Measurements from ENCODE around the gene AK4. TPM values are rescaled to one million over a fixed set of nuclear protein-coding genes. Genes with fewer than 3 reads are reported as not detected.

AK4 gene
- total and polyA plus RNA-seq, 2 of the 8 experiments (the other 6 are each of a cell fraction or from before 2014, with no cell fraction given): 64.5 to 175 TPM

DNA sequence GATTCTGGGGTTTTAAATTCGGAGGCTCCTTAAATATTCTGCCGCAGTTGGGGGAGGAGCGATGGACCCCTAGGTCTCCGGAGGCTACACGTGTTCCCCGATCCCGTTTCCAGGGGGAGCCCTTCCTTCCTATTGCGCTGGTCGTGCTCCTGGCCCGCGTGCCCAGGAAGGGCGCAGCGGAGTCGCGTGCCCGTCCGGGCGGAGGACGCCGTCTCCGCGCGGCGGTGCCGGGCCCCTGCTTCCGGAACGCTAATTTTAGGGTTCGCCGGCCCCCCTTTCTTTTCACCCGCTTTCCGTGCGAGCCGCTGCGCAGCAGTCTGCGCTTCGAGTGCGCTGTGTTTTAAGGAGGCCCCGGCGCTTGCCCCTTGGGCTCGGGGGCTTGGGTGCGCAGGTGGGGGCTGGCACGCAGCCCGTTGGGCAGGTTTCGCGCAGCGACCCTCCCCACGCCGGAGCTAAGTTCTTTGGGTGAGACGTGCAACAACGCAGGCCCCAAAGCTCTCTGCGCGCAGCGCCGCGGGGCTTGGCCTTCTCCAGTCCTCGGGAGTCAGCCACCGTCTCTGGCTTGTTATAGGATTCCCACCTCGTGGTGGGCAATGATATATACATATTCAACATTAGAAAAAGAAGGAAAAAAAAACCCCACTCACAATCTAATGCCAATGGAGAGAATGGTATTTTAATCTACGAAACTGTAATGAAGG lies 117.8 kb downstream of the AK4 start (continued):
- TF ChIP-seq, protein P1, sequence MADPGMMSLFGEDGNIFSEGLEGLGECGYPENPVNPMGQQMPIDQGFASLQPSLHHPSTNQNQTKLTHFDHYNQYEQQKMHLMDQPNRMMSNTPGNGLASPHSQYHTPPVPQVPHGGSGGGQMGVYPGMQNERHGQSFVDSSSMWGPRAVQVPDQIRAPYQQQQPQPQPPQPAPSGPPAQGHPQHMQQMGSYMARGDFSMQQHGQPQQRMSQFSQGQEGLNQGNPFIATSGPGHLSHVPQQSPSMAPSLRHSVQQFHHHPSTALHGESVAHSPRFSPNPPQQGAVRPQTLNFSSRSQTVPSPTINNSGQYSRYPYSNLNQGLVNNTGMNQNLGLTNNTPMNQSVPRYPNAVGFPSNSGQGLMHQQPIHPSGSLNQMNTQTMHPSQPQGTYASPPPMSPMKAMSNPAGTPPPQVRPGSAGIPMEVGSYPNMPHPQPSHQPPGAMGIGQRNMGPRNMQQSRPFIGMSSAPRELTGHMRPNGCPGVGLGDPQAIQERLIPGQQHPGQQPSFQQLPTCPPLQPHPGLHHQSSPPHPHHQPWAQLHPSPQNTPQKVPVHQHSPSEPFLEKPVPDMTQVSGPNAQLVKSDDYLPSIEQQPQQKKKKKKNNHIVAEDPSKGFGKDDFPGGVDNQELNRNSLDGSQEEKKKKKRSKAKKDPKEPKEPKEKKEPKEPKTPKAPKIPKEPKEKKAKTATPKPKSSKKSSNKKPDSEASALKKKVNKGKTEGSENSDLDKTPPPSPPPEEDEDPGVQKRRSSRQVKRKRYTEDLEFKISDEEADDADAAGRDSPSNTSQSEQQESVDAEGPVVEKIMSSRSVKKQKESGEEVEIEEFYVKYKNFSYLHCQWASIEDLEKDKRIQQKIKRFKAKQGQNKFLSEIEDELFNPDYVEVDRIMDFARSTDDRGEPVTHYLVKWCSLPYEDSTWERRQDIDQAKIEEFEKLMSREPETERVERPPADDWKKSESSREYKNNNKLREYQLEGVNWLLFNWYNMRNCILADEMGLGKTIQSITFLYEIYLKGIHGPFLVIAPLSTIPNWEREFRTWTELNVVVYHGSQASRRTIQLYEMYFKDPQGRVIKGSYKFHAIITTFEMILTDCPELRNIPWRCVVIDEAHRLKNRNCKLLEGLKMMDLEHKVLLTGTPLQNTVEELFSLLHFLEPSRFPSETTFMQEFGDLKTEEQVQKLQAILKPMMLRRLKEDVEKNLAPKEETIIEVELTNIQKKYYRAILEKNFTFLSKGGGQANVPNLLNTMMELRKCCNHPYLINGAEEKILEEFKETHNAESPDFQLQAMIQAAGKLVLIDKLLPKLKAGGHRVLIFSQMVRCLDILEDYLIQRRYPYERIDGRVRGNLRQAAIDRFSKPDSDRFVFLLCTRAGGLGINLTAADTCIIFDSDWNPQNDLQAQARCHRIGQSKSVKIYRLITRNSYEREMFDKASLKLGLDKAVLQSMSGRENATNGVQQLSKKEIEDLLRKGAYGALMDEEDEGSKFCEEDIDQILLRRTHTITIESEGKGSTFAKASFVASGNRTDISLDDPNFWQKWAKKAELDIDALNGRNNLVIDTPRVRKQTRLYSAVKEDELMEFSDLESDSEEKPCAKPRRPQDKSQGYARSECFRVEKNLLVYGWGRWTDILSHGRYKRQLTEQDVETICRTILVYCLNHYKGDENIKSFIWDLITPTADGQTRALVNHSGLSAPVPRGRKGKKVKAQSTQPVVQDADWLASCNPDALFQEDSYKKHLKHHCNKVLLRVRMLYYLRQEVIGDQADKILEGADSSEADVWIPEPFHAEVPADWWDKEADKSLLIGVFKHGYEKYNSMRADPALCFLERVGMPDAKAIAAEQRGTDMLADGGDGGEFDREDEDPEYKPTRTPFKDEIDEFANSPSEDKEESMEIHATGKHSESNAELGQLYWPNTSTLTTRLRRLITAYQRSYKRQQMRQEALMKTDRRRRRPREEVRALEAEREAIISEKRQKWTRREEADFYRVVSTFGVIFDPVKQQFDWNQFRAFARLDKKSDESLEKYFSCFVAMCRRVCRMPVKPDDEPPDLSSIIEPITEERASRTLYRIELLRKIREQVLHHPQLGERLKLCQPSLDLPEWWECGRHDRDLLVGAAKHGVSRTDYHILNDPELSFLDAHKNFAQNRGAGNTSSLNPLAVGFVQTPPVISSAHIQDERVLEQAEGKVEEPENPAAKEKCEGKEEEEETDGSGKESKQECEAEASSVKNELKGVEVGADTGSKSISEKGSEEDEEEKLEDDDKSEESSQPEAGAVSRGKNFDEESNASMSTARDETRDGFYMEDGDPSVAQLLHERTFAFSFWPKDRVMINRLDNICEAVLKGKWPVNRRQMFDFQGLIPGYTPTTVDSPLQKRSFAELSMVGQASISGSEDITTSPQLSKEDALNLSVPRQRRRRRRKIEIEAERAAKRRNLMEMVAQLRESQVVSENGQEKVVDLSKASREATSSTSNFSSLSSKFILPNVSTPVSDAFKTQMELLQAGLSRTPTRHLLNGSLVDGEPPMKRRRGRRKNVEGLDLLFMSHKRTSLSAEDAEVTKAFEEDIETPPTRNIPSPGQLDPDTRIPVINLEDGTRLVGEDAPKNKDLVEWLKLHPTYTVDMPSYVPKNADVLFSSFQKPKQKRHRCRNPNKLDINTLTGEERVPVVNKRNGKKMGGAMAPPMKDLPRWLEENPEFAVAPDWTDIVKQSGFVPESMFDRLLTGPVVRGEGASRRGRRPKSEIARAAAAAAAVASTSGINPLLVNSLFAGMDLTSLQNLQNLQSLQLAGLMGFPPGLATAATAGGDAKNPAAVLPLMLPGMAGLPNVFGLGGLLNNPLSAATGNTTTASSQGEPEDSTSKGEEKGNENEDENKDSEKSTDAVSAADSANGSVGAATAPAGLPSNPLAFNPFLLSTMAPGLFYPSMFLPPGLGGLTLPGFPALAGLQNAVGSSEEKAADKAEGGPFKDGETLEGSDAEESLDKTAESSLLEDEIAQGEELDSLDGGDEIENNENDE (IDR thresholded peaks at IDR 0.05; ENCODE audit: insufficient replicate concordance, low read length): no peak
- TF ChIP-seq TAF1 (IDR thresholded peaks at IDR 0.05; ENCODE audit: low read depth, low read length): peak; percentile 59; the same call in 1 of the 2 replicates
- TF ChIP-seq CBX8 (IDR thresholded peaks at IDR 0.05; ENCODE audit: borderline replicate concordance, low read depth, low read length): no peak
- no peak for TF ChIP-seq RNF2 (IDR thresholded peaks at IDR 0.05; ENCODE audit: borderline replicate concordance, low read depth, low read length, missing control alignments, poor library complexity, severe bottlenecking)
- TF ChIP-seq, protein P2, sequence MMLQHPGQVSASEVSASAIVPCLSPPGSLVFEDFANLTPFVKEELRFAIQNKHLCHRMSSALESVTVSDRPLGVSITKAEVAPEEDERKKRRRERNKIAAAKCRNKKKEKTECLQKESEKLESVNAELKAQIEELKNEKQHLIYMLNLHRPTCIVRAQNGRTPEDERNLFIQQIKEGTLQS (IDR thresholded peaks at IDR 0.05; ENCODE audit: insufficient read depth, low read depth, low read length): no peak
- TF ChIP-seq MAFK (IDR thresholded peaks at IDR 0.05; ENCODE audit: low read depth, low read length): no peak
- no peak for TF ChIP-seq CHD2 (IDR thresholded peaks at IDR 0.05; ENCODE audit: low read length)
- TF ChIP-seq, protein P3, sequence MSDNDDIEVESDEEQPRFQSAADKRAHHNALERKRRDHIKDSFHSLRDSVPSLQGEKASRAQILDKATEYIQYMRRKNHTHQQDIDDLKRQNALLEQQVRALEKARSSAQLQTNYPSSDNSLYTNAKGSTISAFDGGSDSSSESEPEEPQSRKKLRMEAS (IDR thresholded peaks at IDR 0.05): peak; percentile 97
- TF ChIP-seq POLR2A (IDR thresholded peaks at IDR 0.05; ENCODE audit: control extremely low read depth in 1 of 2, low read depth in 2 of 2, low read length in 2 of 2): peak in 1 of 2 experiments; percentile 80; a peak in 2 of 3 replicates

All from H1 (cell line).